ENCODE data around the gene SETD5.
A peak's percentile ranks its signal among the peaks of the same experiment; 100 is the strongest.

The SETD5 gene

GRCh38 chr3:9409981-9410854, 12.8 kb downstream of the SETD5 start:
- no peak for DNase-seq

- DNase-seq = no peak
Measured at GRCh38 chr3:9411302-9411701, 13.9 kb downstream of the SETD5 start.

GRCh38 chr3:9412293-9412692, 14.9 kb downstream of the SETD5 start:
- DNase-seq = no peak

GRCh38 chr3:9414826-9415225, 17.4 kb downstream of the SETD5 start:
- no peak for DNase-seq

- DNase-seq = no peak
Measured at GRCh38 chr3:9415485-9416138, 18.2 kb downstream of the SETD5 start.

- DNase-seq = no peak
Measured at GRCh38 chr3:9416139-9416780, 18.8 kb downstream of the SETD5 start.

- DNase-seq = no peak
Measured at GRCh38 chr3:9420850-9421549, 23.6 kb downstream of the SETD5 start.

- peak; percentile 69 for DNase-seq
Measured at GRCh38 chr3:9422712-9423424, 25.5 kb downstream of the SETD5 start.

GRCh38 chr3:9428411-9428810, 31.0 kb downstream of the SETD5 start:
- no peak for DNase-seq

GRCh38 chr3:9430733-9431132, 33.3 kb downstream of the SETD5 start:
- no peak for DNase-seq

- no peak for DNase-seq
Measured at GRCh38 chr3:9433627-9434521, 36.5 kb downstream of the SETD5 start.

- no peak for DNase-seq
Measured at GRCh38 chr3:9435316-9435715, 37.9 kb downstream of the SETD5 start.

- DNase-seq = peak; percentile 38
Measured at GRCh38 chr3:9439331-9439730, 41.9 kb downstream of the SETD5 start.

GRCh38 chr3:9441501-9442221, 44.2 kb downstream of the SETD5 start:
- DNase-seq = no peak

GRCh38 chr3:9448071-9448470, 50.7 kb downstream of the SETD5 start:
- DNase-seq = no peak

- DNase-seq = no peak
Measured at GRCh38 chr3:9448643-9449042, 51.2 kb downstream of the SETD5 start.

- no peak for DNase-seq
Measured at GRCh38 chr3:9450126-9450525, 52.7 kb downstream of the SETD5 start.

- DNase-seq = no peak
Measured at GRCh38 chr3:9450991-9451390, 53.6 kb downstream of the SETD5 start.

- DNase-seq = no peak
Measured at GRCh38 chr3:9452417-9452816, 55.0 kb downstream of the SETD5 start.

- no peak for DNase-seq
Measured at GRCh38 chr3:9455596-9456131, 58.2 kb downstream of the SETD5 start.

- DNase-seq = no peak
Measured at GRCh38 chr3:9467451-9467850, 70.0 kb downstream of the SETD5 start.

Data from NCI-H510A (cell line).